NCI-H774 (cell line): Measurements from ENCODE around the gene ZNF24.
A peak's percentile ranks its signal among the peaks of the same experiment; 100 is the strongest.

Source experiments
- DNase-seq: peaks from one replicate; lab custom pipeline; 2025; lab: John Stamatoyannopoulos, UW

The ZNF24 gene

DNA sequence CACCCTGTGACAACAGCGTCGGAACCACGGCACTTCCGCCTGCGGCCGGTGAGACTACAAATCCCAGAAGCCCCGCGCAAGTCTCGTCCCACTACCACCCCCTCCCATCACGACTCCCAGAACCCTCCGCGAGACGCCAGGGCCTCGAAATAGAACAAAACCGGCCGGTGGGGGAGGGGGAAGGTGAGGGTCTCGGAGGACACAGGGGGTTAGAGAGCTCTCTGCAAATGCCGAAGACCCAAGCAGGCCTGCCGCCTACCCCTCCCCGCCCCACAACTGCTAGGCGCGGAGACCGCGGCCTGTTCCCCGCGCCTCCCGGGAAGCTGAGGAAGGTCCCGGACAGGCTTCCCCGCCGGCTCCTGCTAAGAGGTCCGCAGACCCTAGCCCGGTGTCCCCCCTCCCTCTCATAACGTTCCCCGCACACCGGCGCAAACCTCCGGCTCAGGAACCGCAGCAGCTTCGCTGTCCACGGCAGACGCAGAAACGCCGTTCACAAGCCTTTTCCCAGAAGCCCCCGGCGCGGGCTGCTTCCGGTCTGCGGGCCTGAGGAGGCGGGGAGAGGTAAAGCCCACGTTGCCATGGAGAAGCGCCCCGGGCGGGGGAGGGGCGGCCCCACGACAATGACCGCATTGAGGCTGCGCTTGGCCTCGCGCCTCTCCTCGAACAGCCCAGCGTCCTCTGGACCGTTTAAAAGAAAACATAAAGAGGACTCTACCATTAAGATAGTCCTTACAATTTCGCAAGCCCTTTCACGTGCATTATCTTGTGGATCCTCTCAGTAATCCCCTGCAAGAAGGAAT is at the start of gene ZNF24:
ZNF24 (minus strand) TSS at position 485 of the 800 bp plus-strand sequence. CDS start 3,770 bp downstream, outside the sequence.
- peak; percentile 94 for DNase-seq

DNA sequence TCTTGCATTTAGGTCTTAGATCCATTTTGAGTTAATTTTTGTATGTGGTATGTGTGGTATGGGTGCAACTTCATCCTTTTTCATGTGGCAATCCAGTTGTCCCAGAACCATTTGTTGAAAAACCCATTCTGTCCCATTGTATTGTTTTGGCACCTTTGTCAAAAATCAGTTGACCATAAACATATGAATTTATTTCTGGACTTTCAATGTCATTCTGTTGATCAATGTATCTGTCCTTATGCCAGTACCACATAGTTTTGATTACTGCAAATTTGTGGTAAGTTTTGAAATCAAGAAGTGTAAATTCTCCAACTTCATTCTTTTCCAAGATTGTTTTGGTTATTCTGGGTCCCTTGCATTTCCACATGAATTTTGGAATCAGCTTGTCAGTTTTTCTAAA is 49.5 kb upstream of the ZNF24 start:
- no peak for DNase-seq

DNA sequence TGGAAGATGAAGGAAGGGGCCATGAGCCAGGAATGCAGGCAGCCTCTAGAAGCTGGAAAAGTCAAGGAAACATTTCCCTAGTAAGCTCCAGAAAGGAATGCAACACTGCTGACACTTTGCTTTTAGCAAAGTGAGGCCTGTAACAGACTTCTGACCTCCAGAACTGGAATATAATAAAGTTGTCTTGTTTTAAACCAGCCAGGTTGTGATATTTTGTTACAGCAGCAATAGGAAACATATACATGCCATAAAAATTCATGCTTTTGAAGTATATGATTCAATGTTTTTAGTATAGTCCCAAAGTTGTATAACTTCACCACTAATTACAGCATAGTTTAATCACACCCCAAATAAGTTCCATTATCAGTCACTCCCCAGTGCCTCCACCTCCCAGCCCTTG is 48.2 kb upstream of the ZNF24 start:
- DNase-seq: no peak

GRCh38 chr18:35390951-35391700 is 46.9 kb upstream of the ZNF24 start:
- DNase-seq: no peak

- DNase-seq: no peak
These were observed 44.9 kb upstream of the ZNF24 start for GRCh38 chr18:35389095-35389618.

DNA sequence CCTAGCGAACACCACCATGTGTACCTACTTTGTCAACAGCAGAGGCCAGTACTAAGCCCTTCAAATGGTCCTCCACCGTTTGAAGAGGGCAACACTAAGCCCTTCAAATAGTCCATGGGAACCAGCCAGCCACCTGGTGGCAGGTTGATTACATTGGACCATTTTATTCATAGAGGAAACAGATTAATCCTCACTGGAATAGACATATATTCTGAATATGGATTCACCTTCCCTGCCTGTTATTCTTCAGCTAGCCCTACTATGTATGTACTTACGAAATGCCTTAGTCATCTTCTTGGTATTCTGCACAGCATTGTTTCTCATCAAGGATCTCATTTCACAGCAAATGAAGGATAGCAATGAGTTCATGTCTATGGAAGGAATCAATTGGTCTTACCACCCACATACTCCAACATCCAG is 42.9 kb upstream of the ZNF24 start:
- peak; percentile 45 for DNase-seq

DNA sequence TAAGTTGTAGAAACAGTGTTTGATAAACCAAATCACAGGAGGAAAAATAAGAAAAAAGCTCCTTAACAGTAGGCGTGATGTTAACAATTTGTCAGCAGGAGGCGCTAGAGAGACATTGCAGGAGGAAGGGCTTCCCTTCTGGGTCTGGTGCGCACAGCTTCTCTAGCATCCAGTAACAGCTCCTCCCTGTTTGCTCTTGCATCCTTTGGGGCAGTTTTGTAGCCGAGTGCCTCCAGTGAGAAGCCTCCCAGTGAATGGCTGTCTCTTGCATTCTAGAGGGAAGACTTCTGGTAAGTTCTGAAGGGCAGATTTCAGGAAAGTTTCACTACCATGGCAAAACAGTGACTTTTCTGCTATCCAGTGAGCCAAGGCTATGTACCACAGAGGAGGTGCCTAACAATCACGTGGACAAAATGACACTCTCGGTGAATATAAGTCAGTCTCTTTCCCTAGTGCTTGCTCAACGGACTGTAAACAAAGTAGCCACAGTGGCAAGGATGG is 42.4 kb upstream of the ZNF24 start:
- DNase-seq: peak; percentile 70

GRCh38 chr18:35383136-35383535 is 38.9 kb upstream of the ZNF24 start:
- no peak for DNase-seq

GRCh38 chr18:35379421-35379820 is 35.2 kb upstream of the ZNF24 start:
- DNase-seq: no peak

DNA sequence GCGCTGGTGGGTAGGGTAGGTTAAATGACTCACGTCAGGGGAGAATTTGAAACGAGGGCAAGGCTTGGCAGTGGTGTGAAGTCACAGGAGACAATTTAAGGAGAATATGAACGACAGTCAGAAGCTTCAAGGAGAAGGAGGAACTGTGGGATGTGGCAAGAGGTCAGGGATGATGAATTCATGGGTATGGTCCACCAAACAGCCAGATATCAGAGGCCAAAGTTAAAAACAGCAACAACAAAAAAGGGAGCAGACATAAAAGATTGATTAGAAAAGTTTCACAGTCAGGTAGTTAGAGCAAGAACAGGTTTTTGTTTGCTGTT is 34.3 kb upstream of the ZNF24 start:
- DNase-seq: no peak

DNA sequence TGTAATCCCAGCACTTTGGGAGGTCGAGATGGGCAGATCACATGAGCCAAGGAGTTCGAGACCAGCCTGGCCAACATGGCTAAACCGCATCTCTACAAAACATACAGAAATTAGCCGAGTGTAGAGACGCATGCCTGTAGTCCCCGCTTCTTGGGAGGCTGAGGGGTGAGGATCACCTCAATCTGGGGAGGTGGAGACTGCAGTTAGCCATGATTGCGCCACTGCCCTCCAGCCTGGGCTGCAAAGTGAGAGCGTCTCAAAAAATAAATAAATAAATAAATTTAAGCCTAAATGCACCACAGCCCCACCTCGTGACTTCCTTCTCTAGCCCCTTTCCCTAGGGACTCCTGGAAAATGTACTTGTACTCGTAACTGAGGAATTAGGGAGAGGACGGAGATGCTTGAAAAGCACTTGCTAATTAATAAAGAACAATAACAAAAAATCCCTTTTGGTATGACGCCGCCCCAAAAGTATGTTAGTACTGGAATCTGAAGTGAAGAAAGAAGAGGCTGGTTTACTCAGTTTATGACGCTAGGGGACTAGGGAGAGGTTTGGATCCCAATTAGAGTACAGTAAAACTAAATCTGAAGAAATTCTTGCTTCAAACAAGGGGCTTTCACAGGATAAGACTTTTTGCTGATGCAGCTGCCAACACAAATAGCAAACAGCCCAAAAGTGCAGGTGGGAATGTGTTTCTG is 33.8 kb upstream of the ZNF24 start:
- no peak for DNase-seq

- peak; percentile 73 for DNase-seq
These were observed 32.8 kb upstream of the ZNF24 start, which contains the start of gene ZNF396 for GRCh38 chr18:35376742-35377695. Gene ZNF396, minus strand, starts transcription at chr18:35377337. Its CDS starts 3,045 bp downstream, at chr18:35374292.

DNA sequence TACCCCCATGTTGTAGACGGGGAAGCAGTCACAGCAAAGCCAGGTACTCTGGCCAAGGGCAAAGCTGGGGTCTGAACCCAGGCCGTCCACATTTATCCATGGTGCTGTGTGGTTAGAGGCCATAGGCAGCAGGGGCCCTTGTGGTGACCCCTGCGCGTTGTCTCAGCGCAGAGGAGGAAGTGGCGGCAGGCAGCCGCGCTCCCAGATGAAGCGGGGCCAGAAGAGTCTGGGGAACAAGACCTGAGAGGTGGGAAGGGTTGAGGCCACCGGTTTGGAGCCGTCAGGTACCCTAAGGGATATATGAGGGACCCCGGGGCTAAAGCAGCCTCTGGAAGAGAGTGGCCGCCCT is 32.1 kb upstream of the ZNF24 start:
- no peak for DNase-seq

GRCh38 chr18:35374708-35375107 is 30.5 kb upstream of the ZNF24 start:
- DNase-seq: no peak

DNA sequence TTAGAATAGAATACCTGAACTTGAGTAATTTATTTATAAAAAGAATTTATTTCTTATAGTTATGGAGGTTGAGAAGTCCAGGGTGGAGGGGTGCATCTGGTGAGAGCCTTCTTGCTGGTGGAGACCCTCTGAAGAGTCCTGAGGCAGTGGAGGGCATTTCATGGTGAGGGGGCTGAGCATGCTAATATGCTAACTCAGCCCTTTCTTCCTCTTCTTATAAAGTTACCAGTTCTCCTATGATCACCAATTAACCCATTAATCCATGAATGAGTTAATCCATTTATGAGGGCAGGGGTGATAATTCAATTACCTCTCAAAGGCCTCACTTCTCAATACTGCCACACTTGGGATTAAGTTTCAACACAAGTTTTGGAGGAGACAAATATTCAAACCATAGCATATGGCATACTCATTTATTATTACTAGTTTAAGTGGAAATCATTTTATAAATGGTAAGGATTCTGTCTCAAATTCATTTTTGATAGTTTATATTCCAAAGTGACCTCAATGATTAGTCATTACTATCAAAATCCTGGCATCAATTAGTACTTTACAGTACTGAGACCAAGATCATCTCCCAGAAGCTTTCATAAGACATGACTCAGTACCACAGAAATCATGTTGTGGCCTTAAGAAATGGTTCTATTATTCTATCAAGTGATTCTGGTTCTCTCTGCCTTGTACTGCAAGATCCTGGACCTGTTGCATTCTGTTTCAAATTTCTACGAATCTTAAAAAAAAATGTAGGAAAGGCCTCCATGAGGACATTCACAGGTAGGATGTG is 27.4 kb upstream of the ZNF24 start:
- DNase-seq: no peak

GRCh38 chr18:35369126-35369525 is 24.9 kb upstream of the ZNF24 start:
- DNase-seq: no peak

- no peak for DNase-seq
These were observed 24.4 kb upstream of the ZNF24 start for GRCh38 chr18:35368595-35368994.

DNA sequence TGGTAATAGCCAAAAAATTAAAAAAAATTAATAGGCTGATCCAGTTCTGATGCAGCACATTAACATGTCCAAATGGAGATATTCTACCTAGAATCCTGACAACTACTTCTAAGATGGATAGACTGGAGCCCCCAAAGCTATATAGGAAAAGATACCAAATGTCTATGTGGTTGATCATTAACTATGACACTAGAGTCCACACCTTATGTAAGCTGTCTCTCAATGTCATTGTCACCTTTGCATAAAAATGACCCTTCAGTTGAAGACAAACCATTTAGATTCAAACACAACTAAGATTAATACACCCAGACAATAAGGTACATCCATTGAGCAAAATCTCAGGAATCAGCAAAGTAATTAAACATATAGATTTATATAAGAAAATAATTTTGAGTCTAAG is 18.3 kb upstream of the ZNF24 start:
- DNase-seq: no peak

- no peak for DNase-seq
These were observed 17.5 kb upstream of the ZNF24 start for GRCh38 chr18:35361570-35362321.

DNA sequence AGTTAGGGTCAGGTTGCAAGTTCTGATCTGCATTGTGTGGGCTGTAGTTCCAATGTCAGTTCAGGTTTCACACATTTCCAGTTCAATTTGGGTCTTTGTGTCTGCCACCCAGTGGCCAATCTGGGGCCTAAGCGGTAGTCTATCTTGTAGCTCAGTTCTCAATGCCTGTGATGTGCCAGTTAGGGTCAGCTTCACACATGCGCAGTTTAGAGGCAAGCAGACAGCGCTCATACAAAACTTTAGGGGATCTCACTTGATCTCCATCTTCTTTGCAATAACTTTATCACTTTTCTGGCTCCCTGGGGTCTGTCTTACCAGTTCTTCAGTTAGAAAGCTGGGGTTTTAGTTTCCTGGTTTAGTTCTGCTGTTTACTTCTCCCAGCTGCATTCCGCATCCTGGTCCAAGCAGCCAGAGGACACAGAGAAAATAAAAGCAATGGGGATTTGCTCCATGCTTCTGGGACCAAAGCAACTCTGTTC is 11.0 kb upstream of the ZNF24 start:
- peak; percentile 45 for DNase-seq
